Stimulated activated CD4-positive, alpha-beta T cell treated with anti-CD3 and anti-CD28 coated beads, TNF-alpha, amount 100 ng/mL, for 48 hours (primary cell): ENCODE results near the gene DRICH1.
"Not testable (repeated sequence)": the region's sequence is repeated elsewhere in the genome, so short reads cannot be mapped to it uniquely, and the experiment has no call there.

ENCODE experiments used
- DNase-seq, 3 donors: peaks; one replicate each; pipeline ENCODE4 v3.0.0-alpha.2; 2020; ENCODE audit warnings: low read depth in 3 of 3

Gene DRICH1

DNA sequence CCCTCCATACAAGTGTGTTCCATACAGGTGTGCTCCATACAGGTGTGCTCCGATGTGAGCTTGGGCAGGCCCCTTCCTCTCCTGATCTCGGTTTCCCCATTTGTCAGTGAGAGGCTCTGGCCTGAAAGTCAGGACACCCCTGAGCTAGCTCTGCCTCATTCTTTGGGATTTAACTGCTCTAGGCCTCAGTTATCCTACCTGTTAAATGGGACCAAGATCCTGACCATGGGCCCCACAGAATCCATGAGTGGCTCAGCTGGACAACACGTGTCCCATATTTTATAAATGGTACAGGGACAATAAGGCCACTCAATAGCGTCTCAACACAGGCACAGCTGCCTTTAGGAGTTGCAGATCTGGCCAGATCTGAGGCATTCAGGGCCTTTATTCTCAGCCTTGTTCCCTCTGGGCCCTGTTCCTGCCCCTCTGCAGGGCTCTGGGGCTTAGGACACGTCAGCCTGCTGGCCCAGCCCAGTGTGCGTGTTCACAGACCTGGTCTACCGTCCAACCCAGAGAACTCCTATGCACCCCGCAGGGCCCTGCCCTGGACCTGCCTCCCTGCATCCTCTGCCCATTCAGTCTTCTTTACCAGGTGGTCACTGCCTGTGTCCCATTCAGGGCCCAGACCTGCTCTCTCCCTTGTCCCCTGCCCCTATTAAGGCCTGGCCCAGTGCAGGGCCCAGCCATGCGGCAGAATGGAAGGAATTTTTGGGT lies 33.2 kb downstream of the DRICH1 start:
- no peak for DNase-seq

DNA sequence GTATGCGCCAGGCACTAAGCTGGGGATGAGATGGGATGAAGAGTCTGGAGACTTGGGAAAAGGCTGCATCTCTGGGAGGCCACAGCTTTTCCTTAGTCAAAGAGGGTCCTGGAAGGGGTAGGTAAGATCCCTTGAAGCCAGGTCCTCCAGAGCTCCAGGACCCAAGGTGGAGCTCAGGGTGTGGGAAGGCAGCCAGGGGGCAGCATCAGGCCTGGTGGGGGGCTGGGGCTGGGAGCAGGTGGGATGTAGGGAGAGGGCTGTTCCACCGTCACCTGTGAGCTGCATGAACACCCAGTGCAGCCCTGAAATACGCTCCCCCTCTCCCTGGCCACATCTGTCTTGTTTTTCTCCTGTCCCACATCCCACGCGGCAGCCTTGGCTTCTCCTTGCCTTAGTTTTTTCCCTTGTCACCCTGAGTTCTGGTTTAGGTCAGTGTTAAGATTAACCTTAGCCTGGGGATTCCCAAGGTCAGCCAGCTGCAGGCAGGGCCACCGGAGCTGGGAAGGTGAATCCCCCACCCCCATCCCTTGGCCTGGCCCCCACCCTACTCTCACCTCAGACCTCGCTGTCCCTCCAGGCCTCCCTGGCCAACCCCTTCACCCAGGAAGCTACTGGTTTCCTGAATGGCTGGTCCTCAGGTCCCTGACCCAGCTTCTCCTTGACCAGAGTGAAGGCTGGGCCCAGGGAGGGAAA lies 34.4 kb downstream of the DRICH1 start:
- DNase-seq, result not testable (repeated sequence)

DNA sequence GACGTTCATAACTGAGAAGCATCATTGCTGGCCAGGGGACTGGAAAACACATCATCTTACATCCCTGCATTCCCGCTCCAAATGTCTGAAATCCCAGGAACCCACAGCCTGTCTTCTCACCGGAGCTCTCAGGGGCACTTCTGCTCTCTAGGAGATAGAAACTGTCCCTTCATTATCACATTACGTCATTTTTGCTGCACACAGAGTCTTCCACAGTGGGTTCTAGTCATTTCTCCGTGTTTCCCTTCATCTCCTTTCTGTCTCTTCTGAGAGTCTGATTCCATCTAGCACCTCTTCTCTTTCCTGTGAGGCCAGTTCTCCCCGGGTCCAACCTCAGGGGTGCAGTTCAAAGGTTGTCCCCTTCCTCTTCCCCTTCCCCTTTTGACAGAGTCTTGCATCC lies 36.2 kb downstream of the DRICH1 start:
- DNase-seq, result not testable (repeated sequence)

DNA sequence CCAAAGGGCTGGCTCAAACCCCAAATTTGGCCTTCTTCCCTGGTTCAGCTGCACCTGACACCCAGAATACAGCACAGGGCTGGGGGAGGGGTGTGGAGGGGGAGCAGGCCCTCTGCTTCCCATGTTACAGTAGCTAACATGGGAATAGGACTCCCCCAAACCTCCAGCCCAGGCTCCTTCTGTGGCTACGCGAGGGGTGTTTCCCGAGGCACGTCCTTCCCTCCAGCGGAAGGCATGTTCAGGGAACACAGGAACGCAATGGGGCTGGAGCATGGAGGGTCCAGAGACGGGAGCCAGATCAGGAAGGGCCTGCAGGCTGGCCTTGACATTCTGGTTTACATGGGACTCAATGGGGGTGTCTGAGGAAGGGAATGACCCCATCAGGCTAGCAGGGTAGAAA lies 40.3 kb downstream of the DRICH1 start:
- DNase-seq, result no peak

DNA sequence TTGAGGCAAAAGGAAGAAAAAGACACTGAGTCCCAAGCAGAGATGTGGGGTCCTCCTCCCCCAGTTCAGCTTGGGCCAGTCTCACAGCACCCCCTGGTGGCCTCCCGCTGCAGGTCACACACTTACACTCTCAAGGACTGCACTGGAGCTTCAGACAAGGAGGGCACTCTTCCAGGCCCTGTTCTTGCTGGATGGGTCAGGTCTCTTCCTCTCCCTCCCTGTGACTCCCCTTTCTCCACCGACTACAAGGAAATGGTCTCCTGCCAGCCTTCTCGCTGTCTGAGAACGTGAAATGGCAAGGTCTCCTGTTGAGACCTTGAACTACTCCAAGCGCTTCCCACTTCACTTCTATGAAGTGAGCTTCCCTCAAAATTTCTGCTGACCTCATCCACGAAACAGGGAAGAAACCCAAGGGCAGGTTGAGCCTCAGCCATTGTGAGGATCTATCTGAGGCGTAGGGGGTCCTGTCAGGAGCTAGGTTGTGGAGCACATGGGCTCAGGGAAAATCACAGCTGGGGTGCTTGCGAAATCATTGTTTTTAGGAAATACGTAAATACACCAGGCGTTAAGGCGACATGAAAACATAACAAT lies 40.8 kb downstream of the DRICH1 start:
- peak; percentile 15 to 44 (median 27) for DNase-seq

DNA sequence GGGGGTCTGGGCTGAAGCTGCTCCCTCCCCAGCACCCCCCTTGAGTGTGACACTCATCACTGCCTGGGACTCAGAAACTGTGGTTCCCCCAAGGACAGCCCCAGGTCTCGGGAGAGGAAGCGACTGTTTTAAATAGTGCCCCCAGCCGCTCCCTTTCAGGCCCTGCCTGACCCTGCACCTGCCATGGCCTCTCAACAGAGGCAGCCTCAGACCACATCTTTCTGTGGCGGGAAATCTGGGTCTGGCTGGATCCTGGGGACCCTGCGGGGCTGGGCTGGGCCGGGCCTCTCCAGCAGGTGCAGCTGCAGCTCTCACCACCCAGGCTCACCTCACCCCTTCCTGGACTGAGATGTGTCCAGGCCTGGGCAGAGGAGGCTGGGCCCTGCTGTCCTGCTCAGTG lies 48.3 kb downstream of the DRICH1 start:
- no peak for DNase-seq

DNA sequence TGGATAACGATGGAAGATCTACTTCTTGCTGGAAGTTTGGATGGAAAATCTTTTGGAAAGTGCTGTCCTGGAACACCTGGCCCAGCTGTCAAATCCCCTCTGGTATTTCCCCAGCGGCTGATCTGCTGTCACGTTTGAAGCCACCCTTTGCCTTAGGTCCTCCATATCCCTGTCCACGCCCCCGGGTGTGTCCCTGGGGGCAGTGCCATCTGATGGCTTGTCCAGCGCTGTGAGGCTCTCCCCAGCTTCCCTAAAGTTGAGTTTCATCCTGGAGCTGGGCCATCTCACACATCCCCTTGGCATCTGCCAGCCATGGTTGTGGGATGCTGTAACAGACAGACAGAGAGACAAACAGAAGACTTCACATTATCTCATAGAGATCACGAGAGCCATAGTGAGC lies 49.0 kb downstream of the DRICH1 start:
- DNase-seq, result no peak

DNA sequence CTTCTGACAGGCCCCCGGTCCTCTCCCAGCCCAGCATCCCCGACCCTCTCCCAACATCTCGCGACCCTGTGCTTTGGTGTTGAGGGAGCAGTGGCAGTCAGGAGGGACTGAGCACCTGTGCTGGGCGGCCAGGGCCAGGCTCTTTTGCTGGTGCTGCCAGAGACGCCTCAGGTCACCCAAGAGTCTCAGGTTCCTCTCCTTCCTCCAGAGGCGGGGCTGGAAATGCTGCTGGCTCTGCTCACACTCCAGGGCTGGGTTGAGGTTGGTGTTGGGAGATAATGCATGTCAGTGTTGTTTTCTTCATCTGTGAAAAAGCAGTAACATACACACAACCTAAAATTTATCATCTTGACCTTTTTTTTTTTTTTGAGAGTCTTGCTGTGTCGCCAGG lies 50.9 kb downstream of the DRICH1 start:
- no peak for DNase-seq

DNA sequence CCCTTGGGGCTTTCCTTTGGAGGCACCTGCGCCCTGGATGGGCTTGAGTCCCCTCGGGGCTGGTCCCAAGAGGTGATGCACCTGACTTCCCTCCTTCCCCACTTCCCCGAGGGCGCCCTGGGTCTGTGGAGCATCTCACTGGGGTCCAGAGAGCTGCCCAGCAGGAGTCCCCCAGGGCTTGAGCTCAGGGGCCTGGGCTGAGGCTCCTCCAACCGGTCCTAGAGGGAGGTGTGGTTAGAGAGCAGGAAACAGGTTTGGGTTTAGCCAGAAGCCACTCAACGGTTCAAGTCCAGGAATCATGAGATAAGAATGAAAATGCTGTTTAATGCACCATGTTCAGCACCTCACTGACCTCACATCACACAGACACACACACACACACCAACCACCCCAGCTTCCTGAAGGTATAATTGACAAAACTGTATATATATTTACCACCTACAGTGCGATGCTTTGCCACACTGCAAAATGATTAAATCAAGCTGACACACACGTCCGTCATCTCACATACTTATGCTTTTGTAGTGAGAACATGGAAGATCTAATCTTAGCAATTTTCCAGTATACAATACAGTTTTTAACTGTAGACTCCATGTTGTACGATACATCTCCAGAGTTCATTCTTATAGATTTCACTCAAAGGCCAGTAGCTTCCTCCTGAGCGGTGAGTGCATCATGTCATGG lies 51.4 kb downstream of the DRICH1 start:
- no peak for DNase-seq

DNA sequence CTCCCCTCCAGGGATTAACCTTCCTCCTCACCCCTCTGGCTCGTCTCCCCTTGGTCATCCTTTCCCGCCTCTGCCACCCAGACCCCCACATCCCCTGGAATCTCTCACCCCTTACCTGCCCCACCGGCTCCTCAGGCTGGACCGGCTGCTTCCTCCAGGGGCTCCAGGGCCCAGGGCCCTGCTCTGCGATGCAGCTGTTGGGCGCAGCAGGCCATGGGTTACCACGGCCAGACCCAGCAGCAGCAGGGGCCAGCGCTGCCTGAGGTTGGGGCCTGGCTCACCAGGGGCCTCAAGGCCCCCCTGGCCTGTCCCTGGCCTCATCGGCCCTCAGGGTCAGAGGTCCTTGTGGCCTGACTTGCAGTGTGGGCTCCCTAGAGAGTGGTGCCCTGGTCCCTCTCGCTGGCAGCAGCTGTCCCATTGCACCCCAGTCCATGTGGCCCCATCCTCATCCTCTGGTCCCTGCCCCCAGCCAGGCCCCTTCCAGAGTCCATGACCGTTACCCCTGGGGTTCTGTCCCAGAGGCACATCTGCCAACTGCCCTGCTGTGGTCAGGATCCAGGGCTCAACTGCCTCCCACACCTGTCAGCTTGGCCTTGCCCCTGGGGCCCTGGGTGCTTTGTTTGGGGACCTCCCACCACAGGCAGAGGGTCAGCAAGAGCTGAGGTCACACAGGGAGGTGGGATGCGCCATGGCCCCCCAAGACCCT lies 52.1 kb downstream of the DRICH1 start, which contains the start of gene IGLL1:
Gene IGLL1 (minus strand): TSS at position 421 of the 706 bp plus-strand sequence. CDS start 100 bp downstream, at position 321.
- DNase-seq, result no peak

DNA sequence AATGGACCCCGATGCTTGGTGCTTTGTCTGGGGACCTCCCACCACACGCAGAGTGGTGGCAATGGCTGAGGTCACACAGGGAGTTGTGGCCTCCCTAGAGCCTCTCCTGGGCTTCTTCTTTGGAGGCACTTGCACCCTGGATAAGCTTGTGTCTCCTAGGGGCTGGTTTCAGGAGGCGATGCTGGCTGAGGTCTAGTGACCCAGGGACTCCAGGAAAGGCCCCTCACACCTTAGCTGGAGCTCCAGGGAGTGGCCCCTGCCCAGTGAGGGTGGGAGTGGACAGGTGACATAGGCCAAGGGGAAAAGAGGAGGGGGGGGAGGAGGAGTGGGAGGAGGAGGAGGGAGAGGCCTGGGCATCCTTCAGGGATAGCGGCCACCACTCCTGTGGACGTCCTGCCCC lies 52.8 kb downstream of the DRICH1 start:
- no peak for DNase-seq

DNA sequence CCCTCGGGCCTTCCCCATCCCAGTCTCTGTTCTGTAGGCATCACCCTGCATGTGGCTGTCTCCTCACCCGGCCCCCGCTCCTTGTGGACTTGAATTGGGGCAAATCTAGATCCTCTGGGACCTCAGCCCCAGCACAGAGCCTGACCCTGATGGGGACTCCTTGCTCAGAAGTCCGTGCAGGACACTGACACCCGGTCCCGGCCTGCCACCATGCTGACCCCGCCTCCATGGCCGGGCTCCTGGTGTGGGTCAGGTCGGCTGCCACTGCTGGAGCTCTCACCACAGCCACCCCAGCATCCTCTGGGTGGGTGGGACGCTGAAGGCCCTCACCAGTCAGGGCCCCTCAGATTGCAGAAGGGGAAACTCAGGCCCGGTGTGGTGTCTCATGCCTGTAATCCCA lies 53.8 kb downstream of the DRICH1 start:
- no peak for DNase-seq

DNA sequence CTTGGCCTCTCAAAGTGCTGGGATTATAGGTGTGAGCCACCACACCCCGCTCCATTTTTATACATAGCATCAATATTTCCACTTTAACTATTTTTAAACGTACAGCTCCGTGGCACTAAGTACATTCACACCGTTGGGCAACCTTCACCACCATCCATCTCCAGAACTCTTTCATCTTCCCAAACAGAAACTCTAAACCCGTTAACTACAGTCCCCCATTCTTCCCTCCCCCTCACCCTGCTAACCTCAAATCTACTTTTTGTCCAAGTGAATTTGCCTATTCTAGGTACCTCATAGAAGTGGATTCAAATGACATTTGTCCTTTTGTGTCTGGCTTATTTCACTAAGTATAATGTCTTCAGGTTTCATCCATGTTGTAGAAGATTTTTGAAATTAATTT lies 55.4 kb downstream of the DRICH1 start:
- DNase-seq, result no peak

DNA sequence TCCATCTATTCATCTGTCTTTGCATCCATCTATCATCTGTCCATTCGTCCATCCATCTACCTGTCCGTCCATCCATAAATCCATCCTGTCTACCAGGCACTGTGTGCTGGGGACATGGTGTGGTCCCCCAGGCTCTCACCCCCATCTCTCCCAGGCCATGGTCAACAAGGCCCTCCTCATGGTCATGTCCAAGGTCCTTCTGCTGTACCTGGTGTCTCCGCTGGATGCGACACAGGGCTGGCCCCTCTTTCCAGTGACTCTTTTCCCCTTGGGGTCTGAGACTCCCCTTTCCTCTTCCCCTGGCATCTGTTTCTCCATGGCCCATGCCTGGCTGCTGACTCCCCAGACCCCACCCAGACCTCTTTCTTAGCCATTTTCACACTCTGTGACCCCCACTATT lies 56.5 kb downstream of the DRICH1 start:
- no peak for DNase-seq

DNA sequence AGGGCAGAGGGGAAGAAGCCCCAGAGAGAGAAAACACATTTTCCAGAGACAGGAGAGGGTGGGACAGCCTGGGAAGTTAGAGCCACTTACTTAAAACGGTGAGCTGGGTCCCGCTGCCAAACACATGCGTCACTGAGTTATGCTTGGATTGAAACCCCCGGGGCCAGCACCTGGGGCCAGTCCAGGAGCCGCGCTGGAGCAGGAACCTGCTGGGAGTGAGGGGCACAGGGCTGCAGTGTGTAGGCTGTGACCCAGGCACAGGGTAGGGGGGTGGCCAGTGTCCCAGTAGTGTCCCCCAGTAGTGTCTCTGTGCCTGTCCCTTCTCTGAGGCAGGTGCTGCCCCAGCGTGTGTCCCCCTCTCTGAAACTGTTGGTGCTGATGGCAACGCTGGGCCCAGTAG lies 57.2 kb downstream of the DRICH1 start:
- DNase-seq, result no peak

DNA sequence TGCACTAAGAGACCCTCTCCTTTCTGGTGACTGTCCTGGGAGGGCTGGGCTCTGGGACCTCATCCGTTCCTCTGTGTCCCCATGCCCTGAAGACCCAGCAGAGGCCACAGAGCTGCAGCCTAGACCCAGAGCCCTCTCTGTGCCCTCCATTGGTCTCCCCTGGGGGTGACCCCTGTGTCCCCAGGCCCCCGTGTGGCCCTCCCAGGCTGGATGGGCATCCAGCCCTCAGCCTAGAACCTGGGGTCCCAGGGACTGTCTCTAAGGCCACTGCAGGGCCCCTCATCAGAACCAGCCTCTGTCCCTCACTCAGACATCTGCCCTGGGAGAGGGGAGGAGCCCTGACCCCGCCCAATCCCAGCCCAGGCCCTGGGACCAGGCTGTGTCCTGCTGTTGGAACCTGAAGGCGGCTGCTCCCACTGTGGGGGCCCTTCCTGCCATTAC lies 57.7 kb downstream of the DRICH1 start:
- no peak for DNase-seq

DNA sequence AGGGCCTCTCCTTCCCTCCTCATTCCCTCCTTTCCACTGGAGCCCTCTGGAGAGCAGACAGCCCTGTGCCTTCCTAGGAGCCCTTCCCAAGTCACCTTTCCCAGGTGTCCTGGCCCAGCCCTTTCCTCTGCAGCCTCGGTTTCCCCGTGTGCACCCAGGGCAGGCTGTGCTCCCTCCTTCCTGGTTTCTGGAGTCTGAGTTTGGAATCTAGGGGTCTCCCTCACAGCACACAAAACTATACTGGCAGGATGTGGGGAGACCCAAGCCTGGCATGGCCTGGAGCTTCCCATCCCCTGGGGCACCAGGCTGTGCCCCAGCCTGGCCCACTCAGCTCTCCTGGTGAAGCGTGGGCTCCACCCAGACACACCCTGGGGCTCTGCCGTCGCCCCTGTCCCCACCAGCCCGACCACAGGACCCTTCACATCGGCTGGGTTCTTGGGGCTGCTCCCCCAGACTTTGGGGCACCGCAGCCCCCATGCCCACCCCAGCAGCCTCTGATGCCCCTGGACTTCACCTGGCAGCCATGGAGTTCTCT lies 58.4 kb downstream of the DRICH1 start:
- DNase-seq, result not testable (repeated sequence)

DNA sequence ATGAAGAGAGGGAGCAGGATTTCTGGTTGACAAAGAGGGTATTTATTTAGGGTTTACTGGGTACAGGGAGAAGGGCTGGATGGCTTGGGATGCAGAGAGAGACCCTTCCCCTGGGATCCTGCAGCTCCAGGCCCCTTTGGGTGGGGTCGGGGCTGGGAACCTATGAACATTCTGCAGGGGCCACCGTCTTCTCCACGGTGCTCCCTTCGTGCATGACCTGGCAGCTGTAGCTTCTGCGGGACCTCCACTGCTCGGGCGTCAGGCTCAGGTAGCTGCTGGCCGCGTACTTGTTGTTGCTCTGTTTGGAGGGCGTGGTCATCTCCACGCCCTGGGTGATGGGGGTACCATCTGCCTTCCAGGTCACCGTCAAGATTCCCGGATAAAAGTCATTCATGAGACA lies 59.0 kb downstream of the DRICH1 start:
- DNase-seq, result not testable (repeated sequence)

DNA sequence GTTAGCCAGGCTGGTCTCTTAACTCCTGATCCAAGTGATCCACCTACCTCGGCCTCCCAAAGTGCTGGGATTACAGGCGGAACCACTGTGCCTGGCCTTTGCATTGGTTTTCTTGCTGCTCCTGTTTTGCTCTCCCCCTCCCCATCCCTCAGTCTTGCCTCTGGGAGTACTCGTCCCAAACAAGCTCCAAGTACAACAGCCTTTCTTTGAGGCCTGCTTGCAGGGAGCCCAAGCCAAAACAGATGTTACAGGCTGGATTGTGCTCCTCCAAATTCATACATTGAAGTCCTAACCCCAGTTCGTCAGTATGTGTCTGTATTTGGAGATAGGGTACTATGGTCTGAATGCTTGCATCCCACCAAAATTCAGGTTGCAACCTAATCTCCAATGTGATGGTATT lies 60.6 kb downstream of the DRICH1 start:
- DNase-seq, result no peak

DNA sequence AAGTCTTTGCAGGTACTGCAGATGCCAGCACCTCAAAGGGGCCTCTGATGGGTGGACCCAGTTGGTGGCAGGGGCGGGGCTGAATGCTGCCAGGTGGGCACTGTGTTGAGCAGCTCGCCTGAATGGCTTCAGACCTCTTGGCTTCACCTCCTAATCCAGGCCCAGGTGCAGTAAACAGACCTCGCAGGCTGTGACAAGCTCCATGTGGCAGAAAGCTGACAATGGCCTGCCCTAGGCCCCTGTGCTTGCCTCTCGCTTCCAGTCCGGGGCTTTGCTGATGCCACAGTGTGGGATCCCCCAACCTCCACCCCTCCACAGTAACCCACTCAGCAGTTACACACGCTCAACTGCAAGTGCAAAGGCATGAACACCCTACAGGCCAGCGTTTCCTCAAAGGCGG lies 61.4 kb downstream of the DRICH1 start:
- no peak for DNase-seq

DNA sequence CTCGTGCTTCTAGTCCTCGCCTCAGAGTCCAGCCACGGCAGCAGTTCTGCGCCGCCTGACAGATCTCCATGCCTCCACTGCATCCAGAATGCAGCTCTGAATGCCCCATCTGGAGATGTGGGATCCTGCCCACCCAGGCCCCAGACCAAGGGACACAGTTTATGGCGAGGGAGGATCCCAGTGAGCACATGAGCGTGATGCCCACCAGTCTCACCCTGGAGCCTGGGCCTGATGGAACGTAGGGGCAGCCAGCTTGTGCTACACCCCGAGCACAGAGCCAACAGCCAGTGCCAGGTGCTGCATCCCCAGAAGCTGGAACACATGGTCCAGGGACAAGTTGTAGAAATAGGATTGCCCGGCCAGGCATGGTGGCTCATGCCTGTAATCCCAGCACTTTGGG lies 62.4 kb downstream of the DRICH1 start:
- DNase-seq, result no peak

DNA sequence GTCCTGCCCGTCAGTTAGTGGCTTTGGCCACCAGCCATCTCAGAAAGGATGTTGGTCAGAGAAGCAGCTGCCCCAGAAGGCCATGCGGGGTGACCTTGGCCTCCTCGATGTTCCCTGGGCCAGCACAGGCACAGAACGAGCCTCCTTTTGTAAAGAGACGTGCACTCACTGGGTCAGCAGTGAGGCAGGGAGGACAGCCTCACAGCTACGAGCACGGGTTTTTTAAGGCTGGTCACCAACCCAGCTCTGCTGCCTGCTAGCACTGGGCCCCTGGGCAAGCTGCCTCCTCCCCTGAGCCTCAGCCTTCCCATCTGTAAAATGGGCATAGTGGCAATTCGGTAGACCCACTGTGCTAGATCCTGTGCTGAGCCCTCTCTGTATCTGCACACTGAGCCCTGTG lies 62.8 kb downstream of the DRICH1 start:
- no peak for DNase-seq
